ENCODE measurements around the gene CGB8.
"Not testable (repeated sequence)": the region's sequence is repeated elsewhere in the genome, so short reads cannot be mapped to it uniquely, and the experiment has no call there.

Gene CGB8

DNA sequence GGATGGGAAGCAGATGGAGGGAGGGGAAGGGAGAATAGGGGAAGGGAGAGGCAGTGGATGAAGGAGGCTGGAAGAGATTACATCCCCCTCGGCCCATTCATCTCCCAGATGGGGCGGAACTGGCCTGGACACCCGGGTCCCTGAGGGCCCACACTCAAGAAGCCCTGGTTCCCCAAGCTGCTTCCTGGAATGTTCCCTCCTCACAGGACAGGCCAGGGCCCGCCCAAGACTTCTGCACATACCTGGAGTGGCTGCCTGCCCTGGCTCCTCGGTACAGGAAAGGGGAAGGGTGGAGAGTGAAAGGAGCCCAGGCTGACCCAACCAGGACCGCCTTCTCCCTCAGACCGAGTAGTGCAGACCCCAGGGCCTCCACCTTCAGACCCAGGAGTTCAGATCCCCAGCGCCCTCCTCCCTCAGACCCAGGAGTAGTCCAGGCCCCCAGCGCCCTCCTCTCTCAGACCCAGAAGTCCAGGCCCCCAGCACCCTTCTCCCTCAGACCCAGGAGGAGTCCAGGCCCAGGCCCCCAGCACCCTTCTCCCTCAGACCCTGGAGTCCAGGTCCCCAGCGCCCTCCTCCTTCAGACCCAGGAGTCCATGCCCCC, 15.2 kb upstream of the CGB8 start:
- H3K4me3 ChIP-seq (ENCODE audit: low read length) = no peak overlapping the region
- no peak for DNase-seq (ENCODE audit: low read depth)
- TF ChIP-seq, protein P1, sequence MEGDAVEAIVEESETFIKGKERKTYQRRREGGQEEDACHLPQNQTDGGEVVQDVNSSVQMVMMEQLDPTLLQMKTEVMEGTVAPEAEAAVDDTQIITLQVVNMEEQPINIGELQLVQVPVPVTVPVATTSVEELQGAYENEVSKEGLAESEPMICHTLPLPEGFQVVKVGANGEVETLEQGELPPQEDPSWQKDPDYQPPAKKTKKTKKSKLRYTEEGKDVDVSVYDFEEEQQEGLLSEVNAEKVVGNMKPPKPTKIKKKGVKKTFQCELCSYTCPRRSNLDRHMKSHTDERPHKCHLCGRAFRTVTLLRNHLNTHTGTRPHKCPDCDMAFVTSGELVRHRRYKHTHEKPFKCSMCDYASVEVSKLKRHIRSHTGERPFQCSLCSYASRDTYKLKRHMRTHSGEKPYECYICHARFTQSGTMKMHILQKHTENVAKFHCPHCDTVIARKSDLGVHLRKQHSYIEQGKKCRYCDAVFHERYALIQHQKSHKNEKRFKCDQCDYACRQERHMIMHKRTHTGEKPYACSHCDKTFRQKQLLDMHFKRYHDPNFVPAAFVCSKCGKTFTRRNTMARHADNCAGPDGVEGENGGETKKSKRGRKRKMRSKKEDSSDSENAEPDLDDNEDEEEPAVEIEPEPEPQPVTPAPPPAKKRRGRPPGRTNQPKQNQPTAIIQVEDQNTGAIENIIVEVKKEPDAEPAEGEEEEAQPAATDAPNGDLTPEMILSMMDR (conservative IDR thresholded peaks at IDR 0.05; ENCODE audit: low read depth, low read length) = no peak

DNA sequence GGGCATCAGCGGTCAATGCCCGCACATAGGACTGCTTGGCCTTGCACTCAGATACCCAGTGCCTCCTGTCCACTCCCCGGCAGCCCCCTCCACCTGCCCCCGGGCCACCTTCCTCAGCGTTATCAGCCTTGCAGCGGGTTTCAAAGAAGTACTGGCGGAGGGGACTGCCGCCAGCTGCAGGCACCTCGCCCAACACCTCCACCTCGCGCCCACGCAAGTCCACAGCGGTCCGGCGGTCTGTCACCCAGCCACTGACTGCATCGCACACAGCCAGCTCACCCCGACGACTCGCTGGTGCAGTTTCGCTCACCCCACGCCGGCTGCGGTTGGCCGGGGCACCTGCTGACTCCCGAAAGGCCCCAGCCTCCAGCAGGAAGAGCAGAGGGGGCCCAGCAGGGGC, 12.5 kb upstream of the CGB8 start:
- no peak overlapping the region for H3K4me3 ChIP-seq (ENCODE audit: low read length)
- TF ChIP-seq, protein P1 (conservative IDR thresholded peaks at IDR 0.05; ENCODE audit: low read depth, low read length) = no peak
- no peak for DNase-seq (ENCODE audit: low read depth)

DNA sequence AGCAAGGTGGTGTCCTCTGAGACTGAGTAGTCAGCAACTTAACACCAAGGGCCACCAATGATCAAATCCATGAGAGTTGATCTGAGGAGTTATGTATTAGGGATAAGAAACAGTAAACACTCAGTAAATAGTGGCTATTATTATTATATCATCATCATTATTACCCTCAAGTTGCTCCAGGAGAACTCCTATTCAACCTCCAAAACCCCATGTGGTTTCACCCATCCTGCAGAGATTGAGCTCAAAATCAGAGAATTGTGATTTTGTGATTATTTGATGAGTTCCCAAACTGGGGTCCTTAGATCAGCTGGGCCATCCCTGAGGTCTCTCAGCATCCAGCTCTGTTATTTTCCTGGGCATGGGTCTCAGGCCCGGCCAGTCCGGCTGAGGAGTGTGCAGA, 12.1 kb upstream of the CGB8 start:
- TF ChIP-seq, protein P1 (conservative IDR thresholded peaks at IDR 0.05; ENCODE audit: low read depth, low read length) = no peak
- H3K4me3 ChIP-seq (ENCODE audit: low read length) = no peak overlapping the region
- no peak for DNase-seq (ENCODE audit: low read depth)

DNA sequence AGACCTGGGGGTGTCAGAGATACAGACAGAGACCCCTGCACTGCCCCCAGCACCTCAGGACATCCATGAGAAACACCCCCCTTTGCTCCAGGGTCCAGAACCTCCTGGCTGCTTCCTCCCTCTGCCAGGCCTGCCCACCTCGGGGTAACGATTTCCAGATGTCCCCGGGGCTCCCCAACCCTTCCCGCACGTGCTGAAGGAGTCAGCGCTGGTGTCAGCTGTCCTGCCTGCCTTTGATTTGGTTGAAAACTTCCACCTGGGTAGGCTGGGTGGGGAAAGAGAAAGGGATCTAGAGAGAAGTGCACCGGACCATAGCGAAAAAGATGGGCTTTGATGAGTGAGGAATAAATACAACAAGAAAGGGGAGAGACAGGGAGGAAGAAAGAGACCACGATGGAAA, 10.1 kb upstream of the CGB8 start:
- no peak overlapping the region for H3K4me3 ChIP-seq (ENCODE audit: low read length)
- no peak for DNase-seq (ENCODE audit: low read depth)
- TF ChIP-seq, protein P1 (conservative IDR thresholded peaks at IDR 0.05; ENCODE audit: low read depth, low read length) = no peak

DNA sequence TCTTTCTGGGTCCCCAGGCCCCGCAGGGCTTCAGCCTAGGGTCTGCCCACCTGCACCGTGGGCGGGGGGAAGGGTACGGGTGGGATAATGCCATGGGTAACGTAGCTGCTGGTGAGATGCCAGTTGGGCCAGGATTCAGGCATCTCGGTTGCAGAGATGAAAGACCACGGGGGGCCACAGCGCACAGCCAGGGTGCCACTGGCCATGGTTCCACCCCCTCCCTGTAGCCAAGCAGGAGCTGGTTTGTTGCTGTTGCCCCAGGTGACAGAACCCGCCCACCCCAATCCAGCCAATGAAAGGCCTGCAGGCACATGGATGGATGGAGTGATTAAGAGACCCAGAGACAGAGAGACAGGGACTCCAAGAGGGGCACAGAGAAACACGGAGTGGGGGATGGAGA, 9.7 kb upstream of the CGB8 start:
- DNase-seq (ENCODE audit: low read depth) = no peak
- TF ChIP-seq, protein P1 (conservative IDR thresholded peaks at IDR 0.05; ENCODE audit: low read depth, low read length) = no peak
- no peak overlapping the region for H3K4me3 ChIP-seq (ENCODE audit: low read length)

DNA sequence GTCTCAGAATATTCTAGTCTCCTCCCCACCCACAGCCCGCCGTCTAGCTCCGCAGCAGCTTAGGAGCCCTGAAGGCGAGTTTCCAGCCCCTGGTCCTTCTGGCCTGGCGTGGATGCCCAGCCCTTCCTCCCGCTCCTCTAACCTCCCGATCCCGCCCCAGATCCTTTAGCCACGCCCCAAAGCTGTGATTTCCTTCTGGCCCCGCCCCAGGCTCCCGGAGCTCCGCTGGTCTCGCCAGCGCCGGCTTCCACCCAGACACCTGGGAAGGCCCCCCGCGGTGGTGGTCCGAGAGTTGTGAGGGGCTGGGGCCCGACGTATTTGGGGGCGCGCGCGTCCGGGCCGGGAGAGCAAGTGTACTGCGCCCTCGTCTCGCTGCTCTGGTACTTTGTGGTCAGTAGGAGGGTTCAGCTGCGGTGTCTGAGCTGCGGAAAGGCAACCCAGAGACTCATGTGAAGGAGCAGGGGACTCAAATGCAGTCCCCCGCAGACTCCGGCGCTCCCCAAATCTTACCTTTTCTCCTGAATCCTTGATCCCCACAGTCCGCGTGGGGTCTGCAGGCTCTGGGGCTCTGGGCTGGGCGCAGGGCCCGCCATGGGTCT, 8.8 kb upstream of the CGB8 start, which contains the start of gene CGB7:
CGB7 (minus strand) TSS at position 114 of the 599 bp plus-strand sequence. CDS start 2,374 bp downstream, outside the sequence.
- TF ChIP-seq, protein P1 (conservative IDR thresholded peaks at IDR 0.05; ENCODE audit: low read depth, low read length) = no peak
- no peak for DNase-seq (ENCODE audit: low read depth)
- H3K4me3 ChIP-seq (ENCODE audit: low read length) = peak within 1 kb of the TSS; percentile 53

DNA sequence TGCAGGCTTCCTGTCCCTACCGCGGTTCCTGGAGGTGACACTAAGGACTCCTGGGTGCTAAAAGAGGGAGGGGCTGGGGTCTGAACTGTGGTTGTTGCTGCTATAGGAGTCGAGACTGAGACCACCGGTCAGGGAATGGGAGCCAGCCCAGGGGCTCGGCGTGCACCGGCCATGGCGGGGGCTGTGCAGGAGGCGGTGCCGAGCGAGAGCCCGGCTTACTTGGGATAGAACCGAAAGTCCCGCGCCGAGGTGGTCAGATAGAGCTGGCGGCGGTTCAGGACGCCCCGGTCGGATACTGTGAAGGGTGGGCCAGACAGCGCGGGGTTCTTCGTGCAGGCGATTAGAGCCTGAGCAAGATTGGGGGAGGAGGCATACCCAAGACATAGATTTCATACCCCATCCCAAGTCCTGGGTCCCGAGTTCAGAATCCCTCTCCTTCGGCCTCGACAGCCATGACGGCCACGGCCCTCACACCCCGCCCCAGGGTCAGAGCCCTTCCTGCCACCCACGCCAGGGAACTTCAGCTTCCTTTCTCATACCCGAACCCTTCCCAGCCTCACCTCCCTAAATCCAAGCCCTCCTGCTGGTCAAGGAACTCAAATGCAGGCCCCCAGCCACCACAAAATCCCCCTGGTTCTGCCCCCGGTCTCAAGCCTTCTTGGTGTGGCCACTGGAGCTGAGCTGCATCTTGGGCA, 8.1 kb upstream of the CGB8 start:
- H3K4me3 ChIP-seq (ENCODE audit: low read length) = peak overlapping the region; percentile 53
- DNase-seq (ENCODE audit: low read depth) = not testable (repeated sequence)
